A549 (cell line): ENCODE results near the gene BPGM. TPM values are rescaled to one million over a fixed set of nuclear protein-coding genes. Genes with fewer than 3 reads are reported as not detected.

Source experiments
- ATAC-seq, 2 experiments: fragments of 200-7000 bp in 1 of 2; fragments of >200 bp in 1 of 2; cut with Nextera tagmentation in 1 of 2; cut with Tn5 transposase in 1 of 2; 3 replicates each; pipeline versions ENCODE4 v1.8.0 to v1.9.1; 2018 to 2020; ENCODE audit warnings: mild to moderate bottlenecking in 1 of 2, moderate library complexity in 1 of 2
- CTCF ChIA-PET: fragments of 300-600 bp; sonication (Branson Sonifier 250); formaldehyde crosslinking; extraction: SDS; loops from one replicate; lab custom pipeline; 2021; ENCODE audit warnings: antibody characterized with exemption, inconsistent platforms; lab: Yijun Ruan, JAX
- POLR2A ChIA-PET: fragments of 350-600 bp; formaldehyde crosslinking; extraction: SDS; loops from one replicate; lab custom pipeline; 2021; ENCODE audit warnings: antibody characterized with exemption, inconsistent platforms; lab: Yijun Ruan, JAX
- DNase-seq, 2 experiments: peaks; one replicate each; pipeline versions ENCODE4 v3.0.0 to v3.0.0-alpha.2; 2011 to 2016; ENCODE audit warnings: low read depth in 1 of 2, low spot score in 1 of 2
- FAIRE-seq: peaks from 2 replicates; lab custom pipeline; 2011; peaks lifted over from hg19 to GRCh38; lab: Jason Lieb, UNC
- H3K27ac ChIP-seq, 2 experiments: fragments of >200 bp; sonication (Bioruptor Twin); formaldehyde crosslinking; 3 replicates each; pipeline ENCODE4 v1.5.1; 2016 to 2017
- H3K4me1 ChIP-seq: fragments of >200 bp; sonication (Bioruptor Twin); formaldehyde crosslinking; 3 replicates; pipeline ENCODE4 v1.6.1; 2016
- H3K4me2 ChIP-seq: fragments of >200 bp; sonication (Bioruptor Twin); formaldehyde crosslinking; 3 replicates; pipeline ENCODE4 v1.6.1; 2016
- H3K4me3 ChIP-seq: fragments of >200 bp; sonication (Bioruptor Twin); formaldehyde crosslinking; 3 replicates; pipeline ENCODE4 v1.5.1; 2016
- H3K9me3 ChIP-seq: fragments of >200 bp; sonication (Bioruptor Twin); formaldehyde crosslinking; 3 replicates; pipeline ENCODE4 v1.6.1; 2016
- CBX2 ChIP-seq: fragments of 200-600 bp; sonication (generic); IDR thresholded peaks from 2 replicates; pipeline ENCODE4 v1.6.1; 2016; ENCODE audit warnings: low read depth, mild to moderate bottlenecking, borderline replicate concordance
- CHD4 ChIP-seq: fragments of 200-600 bp; sonication (generic); IDR thresholded peaks from 2 replicates; pipeline ENCODE4 v1.6.1; 2016; ENCODE audit warnings: antibody characterized with exemption, mild to moderate bottlenecking, borderline replicate concordance
- EHF ChIP-seq: fragments of 250-450 bp; sonication (Bioruptor Pico); IDR thresholded peaks from 2 replicates; pipeline ENCODE4 v1.5.0; 2020; ENCODE audit warnings: mild to moderate bottlenecking
- EHMT2 ChIP-seq: fragments of 200-600 bp; sonication (generic); IDR thresholded peaks from 2 replicates; pipeline ENCODE4 v1.6.1; 2016; ENCODE audit warnings: antibody characterized with exemption, low read depth, mild to moderate bottlenecking, moderate library complexity
- ESRRA ChIP-seq: fragments of 150-350 bp; IDR thresholded peaks from 2 replicates; pipeline ENCODE4 v1.6.1; 2014; ENCODE audit warnings: mild to moderate bottlenecking, low read length, borderline replicate concordance
- FOSL2 ChIP-seq, 2 experiments: fragments of 450-650 bp in 1 of 2; fragments of >200 bp in 1 of 2; sonication (Bioruptor Twin) in 1 of 2; formaldehyde crosslinking; IDR thresholded peaks; 2 replicates each; pipeline versions ENCODE4 v1.5.0 to v1.6.1; 2016 to 2020; ENCODE audit warnings: mild to moderate bottlenecking in 1 of 2, moderate library complexity in 1 of 2
- GATA3 ChIP-seq: IDR thresholded peaks from 2 replicates; pipeline ENCODE4 v1.6.1; 2012; ENCODE audit warnings: borderline replicate concordance
- HEYL ChIP-seq: fragments of 250-450 bp; sonication (Bioruptor Pico); IDR thresholded peaks from 2 replicates; pipeline ENCODE4 v1.8.0; 2021; ENCODE audit warnings: mild to moderate bottlenecking, moderate library complexity
- HOXB13 ChIP-seq: fragments of 250-450 bp; sonication (Bioruptor Pico); IDR thresholded peaks from 2 replicates; pipeline ENCODE4 v1.5.0; 2020; ENCODE audit warnings: low read depth, mild to moderate bottlenecking, moderate library complexity
- HOXB5 ChIP-seq: fragments of 250-450 bp; sonication (Bioruptor Pico); IDR thresholded peaks from 2 replicates; pipeline ENCODE4 v1.5.0; 2020; ENCODE audit warnings: mild to moderate bottlenecking, moderate library complexity
- KDM1A ChIP-seq: fragments of 200-600 bp; sonication (generic); IDR thresholded peaks from 2 replicates; pipeline ENCODE4 v1.6.1; 2016; ENCODE audit warnings: low read depth, mild to moderate bottlenecking
- KDM5A ChIP-seq: fragments of 200-600 bp; sonication (generic); IDR thresholded peaks from 2 replicates; pipeline ENCODE4 v1.6.1; 2016; ENCODE audit warnings: antibody characterized with exemption, mild to moderate bottlenecking
- MYC ChIP-seq: IDR thresholded peaks from 2 replicates; pipeline ENCODE4 v1.6.1; 2012; ENCODE audit warnings: mild to moderate bottlenecking, inconsistent platforms, low read length, improper control_type of control experiment, borderline replicate concordance
- NFE2L2 ChIP-seq: fragments of 150-350 bp; conservative IDR thresholded peaks from 2 replicates; pipeline ENCODE4 v1.6.1; 2014; ENCODE audit warnings: low read length
- POLR2A ChIP-seq: IDR thresholded peaks from 2 replicates; pipeline ENCODE4 v1.6.1; 2012; ENCODE audit warnings: mild to moderate bottlenecking, low read length
- POLR2AphosphoS2 ChIP-seq: conservative IDR thresholded peaks from 2 replicates; pipeline ENCODE4 v1.6.1; 2012; ENCODE audit warnings: low read length, improper control_type of control experiment, inconsistent platforms
- RAD21 ChIP-seq, 2 experiments: fragments of >200 bp in 1 of 2; sonication (Bioruptor Twin) in 1 of 2; formaldehyde crosslinking in 1 of 2; IDR thresholded peaks in 1 of 2; conservative IDR thresholded peaks in 1 of 2; 2 replicates in 1 of 2; 3 replicates in 1 of 2; pipeline ENCODE4 v1.6.1; 2012 to 2018; ENCODE audit warnings: inconsistent platforms in 1 of 2
- RARB ChIP-seq: fragments of 250-450 bp; sonication (Bioruptor Pico); IDR thresholded peaks from 2 replicates; pipeline ENCODE4 v1.8.0; 2021; ENCODE audit warnings: mild to moderate bottlenecking, moderate library complexity
- RNF2 ChIP-seq: fragments of 200-600 bp; sonication (generic); IDR thresholded peaks from 2 replicates; pipeline ENCODE4 v1.6.1; 2016; ENCODE audit warnings: low read depth, mild to moderate bottlenecking, antibody characterized with exemption, moderate library complexity, borderline replicate concordance
- ZC3H11A ChIP-seq: fragments of 450-650 bp; IDR thresholded peaks from 2 replicates; pipeline ENCODE4 v1.6.1; 2014; ENCODE audit warnings: antibody characterized with exemption, mild to moderate bottlenecking
- ZNF302 ChIP-seq: fragments of 250-450 bp; sonication (Bioruptor Pico); IDR thresholded peaks from 2 replicates; pipeline ENCODE4 v1.9.0; 2021; ENCODE audit warnings: inconsistent platforms, mild to moderate bottlenecking, moderate library complexity
- ZSCAN20 ChIP-seq: fragments of 250-450 bp; sonication (Bioruptor Pico); IDR thresholded peaks from 2 replicates; pipeline ENCODE4 v1.8.0; 2022; ENCODE audit warnings: mild to moderate bottlenecking, moderate library complexity
- WGBS: methylation state at CpG from one replicate; pipeline ENCODE4 v1.1.6; 2017; ENCODE audit errors: missing lambda C conversion rate; 5-methylcytosine and 5-hydroxymethylcytosine counted together
- polyA plus RNA-seq, 4 experiments: library from polyadenylated mRNA; depleted of rRNA in 3 of 4; stranded (reverse); fragments of >200 nt; fragmentation: RNase III in 1 of 4; extraction: RNeasy Plus Mini Kit Qiagen cat#74134 plus additional on column Dnase treatment in 1 of 4; gene quantifications; 2 replicates in 3 of 4; 3 replicates in 1 of 4; pipeline ENCODE4 v1.2.3, GENCODE V29; 2011 to 2017
- TF ChIP-seq, protein P1 (sequence below): fragments of 450-650 bp; IDR thresholded peaks from 2 replicates; pipeline ENCODE4 v1.6.1; 2014; ENCODE audit warnings: antibody characterized with exemption
- TF ChIP-seq, protein P2 (sequence below): IDR thresholded peaks from 2 replicates; pipeline ENCODE4 v1.6.1; 2012; ENCODE audit warnings: low read depth, borderline replicate concordance
- TF ChIP-seq, protein P3 (sequence below): fragments of 250-450 bp; sonication (Bioruptor Pico); IDR thresholded peaks from 2 replicates; pipeline ENCODE4 v1.5.0; 2020; ENCODE audit warnings: low read depth, mild to moderate bottlenecking, moderate library complexity

Gene BPGM
- polyA plus RNA-seq, 2 of the 4 experiments (the other 2 are of a cell fraction), result 19.4 to 28.3 TPM

DNA sequence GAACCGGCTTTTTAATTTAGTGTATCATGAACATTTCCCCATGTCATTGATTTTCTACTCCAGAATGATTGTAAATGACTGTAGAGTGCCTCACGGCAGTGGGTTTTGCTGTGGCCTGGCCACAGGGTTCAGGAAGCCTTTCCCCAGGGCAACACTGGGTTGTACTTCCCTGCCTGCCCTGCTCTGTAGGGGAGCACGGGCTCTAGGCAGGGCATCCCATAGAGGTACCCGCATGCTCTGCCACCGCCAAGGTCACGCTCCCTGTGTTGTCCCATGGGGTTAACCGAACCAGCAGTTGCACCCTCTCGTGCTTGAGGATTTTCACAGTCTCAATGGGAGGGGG is 63.8 kb downstream of the BPGM start:
- DNase-seq, result no peak
- ATAC-seq, result peak in 1 of 2 experiments; percentile 19; a peak in 1 of 6 replicates
- CTCF ChIA-PET, result interaction anchor here (0.6 kb wide), 1 partner anchor 958 kb away, joined by 4 read pairs; no protein-coding TSS in a partner anchor
- Histone ChIP-seq H3K27ac (no peak overlapping the region), H3K4me1 (no peaks in the 10 kb centered on the region), H3K9me3 (no peaks in the 10 kb centered on the region), H3K4me2 (no peak overlapping the region), H3K4me3 (no peak overlapping the region)
- POLR2A ChIA-PET, result no interaction called here
- TF ChIP-seq HEYL (CRISPR knock-in tag) (no peak), EHF (no peak), MYC (no peak), ZC3H11A (no peak), EHMT2 (no peak), GATA3 (no peak), ESRRA (no peak), HOXB5 (CRISPR knock-in tag) (no peak)
- WGBS, result 79% methylated on average over 3 of the region's 8 CpGs
- FAIRE-seq, result no peak

DNA sequence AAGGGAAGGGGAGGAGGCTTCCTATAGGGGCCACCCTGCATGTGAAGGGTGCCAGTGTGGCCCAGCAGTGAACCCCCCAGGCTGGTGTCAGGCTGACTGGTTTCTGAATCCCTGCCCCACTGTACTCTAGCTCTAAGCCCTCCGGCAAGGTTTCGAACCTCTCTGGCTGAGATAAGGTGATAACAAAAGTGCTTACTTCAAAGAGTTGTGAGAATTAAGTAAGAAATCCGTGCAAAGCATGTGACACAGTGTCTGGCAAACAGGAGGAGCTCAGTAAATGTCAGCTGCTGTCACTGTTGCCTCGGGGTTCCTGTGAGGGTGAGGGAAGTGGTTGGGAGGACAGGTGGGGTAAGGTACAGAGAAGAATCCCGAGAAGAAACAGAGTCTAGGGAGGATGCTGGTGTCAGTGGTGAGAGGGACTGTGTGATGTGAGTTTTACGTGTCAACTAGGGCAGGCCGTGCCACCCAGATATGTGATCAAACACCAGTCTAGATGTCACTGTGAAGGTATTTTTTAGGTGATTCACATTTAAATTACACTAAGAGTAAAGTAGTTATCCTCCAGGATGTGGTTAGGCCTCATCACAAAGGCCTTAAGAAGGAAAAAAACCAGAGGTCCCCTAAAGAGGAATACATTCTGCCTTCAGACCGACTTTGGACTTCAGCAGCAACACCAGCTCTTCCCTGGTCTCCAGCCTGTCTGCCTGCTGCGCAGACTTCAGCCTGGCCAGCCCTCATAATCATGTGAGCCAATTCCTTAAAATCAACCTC is 64.4 kb downstream of the BPGM start:
- Histone ChIP-seq H3K4me3 (no peak overlapping the region), H3K9me3 (no peaks in the 10 kb centered on the region), H3K27ac (no peak overlapping the region), H3K4me1 (no peaks in the 10 kb centered on the region), H3K4me2 (no peak overlapping the region)
- ATAC-seq, result no peak
- FAIRE-seq, result no peak
- WGBS, result 60% methylated on average over 9 of the region's 9 CpGs
- TF ChIP-seq, protein P1, sequence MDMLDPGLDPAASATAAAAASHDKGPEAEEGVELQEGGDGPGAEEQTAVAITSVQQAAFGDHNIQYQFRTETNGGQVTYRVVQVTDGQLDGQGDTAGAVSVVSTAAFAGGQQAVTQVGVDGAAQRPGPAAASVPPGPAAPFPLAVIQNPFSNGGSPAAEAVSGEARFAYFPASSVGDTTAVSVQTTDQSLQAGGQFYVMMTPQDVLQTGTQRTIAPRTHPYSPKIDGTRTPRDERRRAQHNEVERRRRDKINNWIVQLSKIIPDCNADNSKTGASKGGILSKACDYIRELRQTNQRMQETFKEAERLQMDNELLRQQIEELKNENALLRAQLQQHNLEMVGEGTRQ, result no peak
- TF ChIP-seq, protein P2, sequence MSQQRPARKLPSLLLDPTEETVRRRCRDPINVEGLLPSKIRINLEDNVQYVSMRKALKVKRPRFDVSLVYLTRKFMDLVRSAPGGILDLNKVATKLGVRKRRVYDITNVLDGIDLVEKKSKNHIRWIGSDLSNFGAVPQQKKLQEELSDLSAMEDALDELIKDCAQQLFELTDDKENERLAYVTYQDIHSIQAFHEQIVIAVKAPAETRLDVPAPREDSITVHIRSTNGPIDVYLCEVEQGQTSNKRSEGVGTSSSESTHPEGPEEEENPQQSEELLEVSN, result no peak
- TF ChIP-seq RNF2, result no peak
- no peak for TF ChIP-seq CHD4
- TF ChIP-seq ZC3H11A, result no peak
- TF ChIP-seq POLR2AphosphoS2, result no peak
- TF ChIP-seq KDM1A, result no peak
- no peak for TF ChIP-seq FOSL2 (IDR thresholded peaks at IDR 0.05)
- TF ChIP-seq FOSL2 (CRISPR knock-in tag; IDR thresholded peaks at IDR 0.05), result no peak
- TF ChIP-seq RARB (CRISPR knock-in tag), result no peak
- TF ChIP-seq ZNF302 (CRISPR knock-in tag), result no peak
- no peak for TF ChIP-seq POLR2A
- CTCF ChIA-PET, result interaction anchor here (1.8 kb wide), 1 partner anchor 244 kb away, joined by 4 read pairs; no protein-coding TSS in a partner anchor
- POLR2A ChIA-PET, result no interaction called here
- DNase-seq, result no peak

DNA sequence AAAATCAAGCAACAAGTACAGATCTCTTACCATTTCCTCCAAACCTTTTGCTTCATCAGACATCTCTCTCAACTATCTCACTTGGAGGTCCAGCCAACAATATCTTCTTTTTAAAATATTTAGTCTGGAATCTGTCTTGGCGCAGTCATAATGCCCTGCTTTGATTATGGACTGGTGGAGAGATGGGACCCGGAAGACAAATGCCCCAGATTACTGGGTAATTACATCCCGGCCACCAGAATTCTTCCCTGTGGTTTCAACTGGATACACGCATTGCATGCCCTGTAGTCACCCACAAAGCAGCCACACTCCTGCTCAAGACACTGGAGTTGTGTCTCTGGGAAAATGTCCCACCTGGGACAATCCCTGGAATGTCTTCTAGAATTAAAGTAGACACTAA is 65.5 kb downstream of the BPGM start:
- H3K4me3 ChIP-seq, result no peak overlapping the region
- no peak overlapping the region for H3K4me2 ChIP-seq
- no peaks in the 10 kb centered on the region for H3K4me1 ChIP-seq
- TF ChIP-seq RNF2 (no peak), POLR2AphosphoS2 (no peak), HOXB13 (CRISPR knock-in tag) (no peak), ZSCAN20 (CRISPR knock-in tag) (no peak), KDM5A (no peak), NFE2L2 (no peak), RAD21 (conservative IDR thresholded peaks at IDR 0.05 in 1 of 2, IDR thresholded peaks at IDR 0.05 in 1 of 2) (no peak), ZNF302 (CRISPR knock-in tag) (no peak), HEYL (CRISPR knock-in tag) (no peak), CBX2 (no peak)
- TF ChIP-seq, protein P3, sequence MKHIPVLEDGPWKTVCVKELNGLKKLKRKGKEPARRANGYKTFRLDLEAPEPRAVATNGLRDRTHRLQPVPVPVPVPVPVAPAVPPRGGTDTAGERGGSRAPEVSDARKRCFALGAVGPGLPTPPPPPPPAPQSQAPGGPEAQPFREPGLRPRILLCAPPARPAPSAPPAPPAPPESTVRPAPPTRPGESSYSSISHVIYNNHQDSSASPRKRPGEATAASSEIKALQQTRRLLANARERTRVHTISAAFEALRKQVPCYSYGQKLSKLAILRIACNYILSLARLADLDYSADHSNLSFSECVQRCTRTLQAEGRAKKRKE, result no peak
- TF ChIP-seq, protein P2, result no peak
- no peak for ATAC-seq
- ChIA-PET POLR2A (no interaction called here), CTCF (interaction anchor here (1.8 kb wide), 1 partner anchor 243 kb away, joined by 4 read pairs; no protein-coding TSS in a partner anchor)
- no peak for FAIRE-seq
- no peak overlapping the region for H3K27ac ChIP-seq
- no peaks in the 10 kb centered on the region for H3K9me3 ChIP-seq
- no peak for DNase-seq
- WGBS, result 88% methylated on average over 4 of the region's 4 CpGs
